Fibroblast of lung (primary cell): ENCODE measurements around the gene SIRT2.

Experiments
- EZH2 ChIP-seq: IDR thresholded peaks from 2 replicates; pipeline ENCODE4 v1.5.1; 2012; ENCODE audit warnings: low read length, control low read depth, mild to moderate bottlenecking; ENCODE audit errors: missing control alignments
- TF ChIP-seq, protein P1 (sequence below), 2 donors: IDR thresholded peaks in 1 of 2; conservative IDR thresholded peaks in 1 of 2; 1 replicate in 1 of 2; 2 replicates in 1 of 2; pipeline ENCODE4 v1.5.1; 2011 to 2012; ENCODE audit warnings: low read length in 2 of 2, control low read depth in 1 of 2, inconsistent platforms in 1 of 2, low read depth in 1 of 2, mild to moderate bottlenecking in 1 of 2

GRCh38 chr19:38836983-38837626 is 62.3 kb downstream of the SIRT2 start:
- TF ChIP-seq, protein P1, sequence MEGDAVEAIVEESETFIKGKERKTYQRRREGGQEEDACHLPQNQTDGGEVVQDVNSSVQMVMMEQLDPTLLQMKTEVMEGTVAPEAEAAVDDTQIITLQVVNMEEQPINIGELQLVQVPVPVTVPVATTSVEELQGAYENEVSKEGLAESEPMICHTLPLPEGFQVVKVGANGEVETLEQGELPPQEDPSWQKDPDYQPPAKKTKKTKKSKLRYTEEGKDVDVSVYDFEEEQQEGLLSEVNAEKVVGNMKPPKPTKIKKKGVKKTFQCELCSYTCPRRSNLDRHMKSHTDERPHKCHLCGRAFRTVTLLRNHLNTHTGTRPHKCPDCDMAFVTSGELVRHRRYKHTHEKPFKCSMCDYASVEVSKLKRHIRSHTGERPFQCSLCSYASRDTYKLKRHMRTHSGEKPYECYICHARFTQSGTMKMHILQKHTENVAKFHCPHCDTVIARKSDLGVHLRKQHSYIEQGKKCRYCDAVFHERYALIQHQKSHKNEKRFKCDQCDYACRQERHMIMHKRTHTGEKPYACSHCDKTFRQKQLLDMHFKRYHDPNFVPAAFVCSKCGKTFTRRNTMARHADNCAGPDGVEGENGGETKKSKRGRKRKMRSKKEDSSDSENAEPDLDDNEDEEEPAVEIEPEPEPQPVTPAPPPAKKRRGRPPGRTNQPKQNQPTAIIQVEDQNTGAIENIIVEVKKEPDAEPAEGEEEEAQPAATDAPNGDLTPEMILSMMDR (conservative IDR thresholded peaks at IDR 0.05 in 1 of 2, IDR thresholded peaks at IDR 0.05 in 1 of 2; ENCODE audit: low read depth in 1 of 2, low read length in 2 of 2): no peak
- TF ChIP-seq EZH2: no peak
